ENCODE results near the gene ZNF71. TPM values are rescaled to one million over a fixed set of nuclear protein-coding genes. Genes with fewer than 3 reads are reported as not detected.

ZNF71 gene
- total RNA-seq, 2 donors from 2014 or later = 6.9 to 9.8 TPM

GRCh38 chr19:56611288-56611687 lies 16.2 kb downstream of the ZNF71 start:
- H3K9me3 ChIP-seq = peaks cover 0 to 7% of the 10 kb centered on the region in 2 donors
- H3K27me3 ChIP-seq = no peaks in the 10 kb centered on the region
- H3K4me3 ChIP-seq = no peak overlapping the region
- peaks cover 0 to 6% of the 10 kb centered on the region in 2 donors for H3K4me1 ChIP-seq
- no peak for TF ChIP-seq CTCF (IDR thresholded peaks at IDR 0.05)
- no peak overlapping the region for H3K27ac ChIP-seq
- no peak for DNase-seq (ENCODE audit: low spot score)
- H3K36me3 ChIP-seq = no peaks in the 10 kb centered on the region

- Histone ChIP-seq H3K27ac (no peak overlapping the region), H3K36me3 (peaks cover 3% of the 10 kb centered on the region), H3K27me3 (no peaks in the 10 kb centered on the region), H3K4me1 (peaks cover 0 to 6% of the 10 kb centered on the region in 2 donors), H3K9me3 (no peaks in the 10 kb centered on the region), H3K4me3 (no peak overlapping the region)
- TF ChIP-seq CTCF (IDR thresholded peaks at IDR 0.05) = no peak
- no peak for DNase-seq (ENCODE audit: low spot score)
Measured at GRCh38 chr19:56612737-56613136, 17.6 kb downstream of the ZNF71 start.

GRCh38 chr19:56613639-56614038 lies 18.5 kb downstream of the ZNF71 start:
- H3K4me1 ChIP-seq = peaks cover 0 to 6% of the 10 kb centered on the region in 2 donors
- H3K4me3 ChIP-seq = no peak overlapping the region
- H3K36me3 ChIP-seq = peaks cover 7% of the 10 kb centered on the region
- no peak for TF ChIP-seq CTCF (IDR thresholded peaks at IDR 0.05)
- no peaks in the 10 kb centered on the region for H3K27me3 ChIP-seq
- no peaks in the 10 kb centered on the region for H3K9me3 ChIP-seq
- DNase-seq (ENCODE audit: low spot score) = no peak
- peak overlapping the region in 1 of 2 donors; percentile 16 for H3K27ac ChIP-seq

- Histone ChIP-seq H3K27ac (no peak overlapping the region), H3K27me3 (no peaks in the 10 kb centered on the region), H3K4me3 (no peak overlapping the region), H3K36me3 (peaks cover 21% of the 10 kb centered on the region), H3K4me1 (peaks cover 0 to 6% of the 10 kb centered on the region in 2 donors), H3K9me3 (no peaks in the 10 kb centered on the region)
- no peak for TF ChIP-seq CTCF (IDR thresholded peaks at IDR 0.05)
- no peak for DNase-seq (ENCODE audit: low spot score)
Measured at GRCh38 chr19:56617531-56617930, 22.4 kb downstream of the ZNF71 start.

- H3K36me3 ChIP-seq = peaks cover 29% of the 10 kb centered on the region
- H3K4me1 ChIP-seq = no peaks in the 10 kb centered on the region
- H3K27me3 ChIP-seq = no peaks in the 10 kb centered on the region
- no peak for TF ChIP-seq CTCF (IDR thresholded peaks at IDR 0.05)
- no peak overlapping the region for H3K4me3 ChIP-seq
- H3K27ac ChIP-seq = no peak overlapping the region
- DNase-seq (ENCODE audit: low spot score) = no peak
- no peaks in the 10 kb centered on the region for H3K9me3 ChIP-seq
Measured at GRCh38 chr19:56619121-56619520, 24.0 kb downstream of the ZNF71 start.

- Histone ChIP-seq H3K27ac (no peak overlapping the region), H3K27me3 (no peaks in the 10 kb centered on the region), H3K9me3 (no peaks in the 10 kb centered on the region), H3K36me3 (peaks cover 37% of the 10 kb centered on the region), H3K4me1 (no peaks in the 10 kb centered on the region), H3K4me3 (no peak overlapping the region)
- no peak for DNase-seq (ENCODE audit: low spot score)
- no peak for TF ChIP-seq CTCF (IDR thresholded peaks at IDR 0.05)
Measured at GRCh38 chr19:56622374-56622773, 27.3 kb downstream of the ZNF71 start.
